DOHH2 (cell line): ENCODE data around the gene CTBP1.

Experiments used
- H3F3A ChIP-seq: fragments of 200-600 bp; sonication (generic), shearing (Covaris generic); 2 replicates; pipeline ENCODE4 v1.6.0; 2016; ENCODE audit warnings: antibody characterized with exemption, mild to moderate bottlenecking; ENCODE audit not compliant: control insufficient read depth, insufficient read depth
- H3K27ac ChIP-seq: fragments of 200-600 bp; sonication (generic); 2 replicates; pipeline ENCODE4 v1.5.1; 2014; ENCODE audit warnings: low read depth, mild to moderate bottlenecking, low read length, moderate library complexity
- H3K27me3 ChIP-seq: fragments of 200-600 bp; sonication (generic); 2 replicates; pipeline ENCODE4 v1.6.1; 2014; ENCODE audit warnings: mild to moderate bottlenecking, low read length, mixed read lengths; ENCODE audit not compliant: control insufficient read depth
- H3K36me3 ChIP-seq: fragments of 200-600 bp; sonication (generic); 2 replicates; pipeline ENCODE4 v1.6.1; 2014; ENCODE audit warnings: mild to moderate bottlenecking, low read length, moderate library complexity, mixed read lengths; ENCODE audit not compliant: control insufficient read depth
- H3K4me1 ChIP-seq: fragments of 200-600 bp; sonication (generic); 2 replicates; pipeline ENCODE4 v1.6.1; 2014; ENCODE audit warnings: mild to moderate bottlenecking, low read length, mixed read lengths; ENCODE audit not compliant: control insufficient read depth
- H3K4me2 ChIP-seq: fragments of 200-600 bp; sonication (generic); 2 replicates; pipeline ENCODE4 v1.6.0; 2014; ENCODE audit warnings: mild to moderate bottlenecking, low read length, moderate library complexity
- H3K4me3 ChIP-seq: fragments of 200-600 bp; sonication (generic); 2 replicates; pipeline ENCODE4 v1.5.1; 2014; ENCODE audit warnings: mild to moderate bottlenecking, low read length, mixed read lengths
- H3K79me2 ChIP-seq: fragments of 200-600 bp; sonication (generic); 2 replicates; pipeline ENCODE4 v1.6.1; 2014; ENCODE audit warnings: mild to moderate bottlenecking, low read length, mixed read lengths; ENCODE audit not compliant: control insufficient read depth
- H3K9me2 ChIP-seq: fragments of 200-600 bp; sonication (generic); replicated peaks from 2 replicates; pipeline ENCODE4 v1.6.1; 2014; ENCODE audit warnings: mild to moderate bottlenecking, low read length, mixed read lengths; ENCODE audit not compliant: control insufficient read depth
- H3K9me3 ChIP-seq: fragments of 200-600 bp; sonication (generic); 2 replicates; pipeline ENCODE4 v1.6.1; 2014; ENCODE audit warnings: antibody characterized with exemption, low read length, mixed read lengths; ENCODE audit not compliant: control insufficient read depth, insufficient read depth
- H4K20me1 ChIP-seq: fragments of 200-600 bp; sonication (generic); 2 replicates; pipeline ENCODE4 v1.6.0; 2014; ENCODE audit warnings: low read depth, mild to moderate bottlenecking, antibody characterized with exemption, low read length, moderate library complexity; ENCODE audit not compliant: control insufficient read depth, insufficient read depth
- CTCF ChIP-seq: fragments of 200-600 bp; sonication (generic); IDR thresholded peaks from one replicate; pipeline ENCODE4 v1.5.1; 2014; ENCODE audit warnings: antibody characterized with exemption, mild to moderate bottlenecking, low read depth, low read length; ENCODE audit not compliant: poor library complexity, severe bottlenecking
- EZH2phosphoT487 ChIP-seq: fragments of 200-600 bp; sonication (generic); IDR thresholded peaks from 2 replicates; pipeline ENCODE4 v1.6.1; 2017; ENCODE audit warnings: borderline replicate concordance, mild to moderate bottlenecking, antibody characterized with exemption, low read length, moderate library complexity, mixed read lengths

The CTBP1 gene

GRCh38 chr4:1207157-1207470, 41.8 kb downstream of the CTBP1 start:
- TF ChIP-seq CTCF (no peak), EZH2phosphoT487 (no peak)
- Histone ChIP-seq H3K79me2 (no peaks in the 10 kb centered on the region), H3K27ac (no peak overlapping the region), H3K27me3 (no peaks in the 10 kb centered on the region), H3K9me3 (no peaks in the 10 kb centered on the region), H3K4me1 (peaks cover 36% of the 10 kb centered on the region), H4K20me1 (no peaks in the 10 kb centered on the region), H3K4me3 (no peak overlapping the region), H3K4me2 (no peak overlapping the region), H3F3A (peaks cover 20% of the 10 kb centered on the region), H3K9me2 (no peaks in the 10 kb centered on the region), H3K36me3 (peaks cover 59% of the 10 kb centered on the region)

- no peak for TF ChIP-seq EZH2phosphoT487
- Histone ChIP-seq H3K36me3 (peaks cover 55% of the 10 kb centered on the region), H4K20me1 (no peaks in the 10 kb centered on the region), H3K4me1 (peaks cover 41% of the 10 kb centered on the region), H3K79me2 (no peaks in the 10 kb centered on the region), H3F3A (peaks cover 25% of the 10 kb centered on the region), H3K9me2 (no peaks in the 10 kb centered on the region), H3K27ac (no peak overlapping the region), H3K4me2 (no peak overlapping the region), H3K4me3 (no peak overlapping the region), H3K9me3 (no peaks in the 10 kb centered on the region), H3K27me3 (no peaks in the 10 kb centered on the region)
Measured at GRCh38 chr4:1206299-1207156, 42.4 kb downstream of the CTBP1 start.

- H3K27me3 ChIP-seq: no peaks in the 10 kb centered on the region
- peaks cover 51% of the 10 kb centered on the region for H3K36me3 ChIP-seq
- peaks cover 6% of the 10 kb centered on the region for H3K79me2 ChIP-seq
- H3K4me2 ChIP-seq: no peak overlapping the region
- no peak overlapping the region for H3K27ac ChIP-seq
- H3K9me2 ChIP-seq: no peaks in the 10 kb centered on the region
- H3F3A ChIP-seq: peaks cover 25% of the 10 kb centered on the region
- peaks cover 49% of the 10 kb centered on the region for H3K4me1 ChIP-seq
- H3K4me3 ChIP-seq: no peak overlapping the region
- H4K20me1 ChIP-seq: no peaks in the 10 kb centered on the region
- TF ChIP-seq EZH2phosphoT487 (no peak), CTCF (no peak)
- no peaks in the 10 kb centered on the region for H3K9me3 ChIP-seq
Measured at GRCh38 chr4:1205586-1206298, 43.2 kb downstream of the CTBP1 start.
